H1 (cell line): Measurements from ENCODE around the gene PRCD. TPM values are rescaled to one million over a fixed set of nuclear protein-coding genes. Genes with fewer than 3 reads are reported as not detected.

ENCODE experiments used
- ATF2 ChIP-seq: IDR thresholded peaks from 2 replicates; pipeline ENCODE4 v1.6.1; 2012; ENCODE audit warnings: low read length, inconsistent platforms
- BACH1 ChIP-seq: IDR thresholded peaks from 2 replicates; pipeline ENCODE4 v1.6.1; 2012; ENCODE audit warnings: low read length, improper control_type of control experiment
- CBX8 ChIP-seq: fragments of 300-800, 300-1000 bp; sonication (generic); IDR thresholded peaks from 2 replicates; pipeline ENCODE4 v1.7.1; 2016; ENCODE audit warnings: low read depth, low read length, borderline replicate concordance
- HDAC6 ChIP-seq: IDR thresholded peaks from one replicate; pipeline ENCODE4 v1.7.1; 2012; ENCODE audit warnings: low read depth, mild to moderate bottlenecking, inconsistent platforms, low read length, moderate library complexity
- KDM5A ChIP-seq: fragments of 200-600 bp; IDR thresholded peaks from 2 replicates; pipeline ENCODE4 v1.7.1; 2012; ENCODE audit warnings: mild to moderate bottlenecking, low read length, inconsistent platforms, mixed read lengths
- polyA plus RNA-seq, 7 experiments: library from polyadenylated mRNA; depleted of rRNA in 3 of 7; stranded (reverse) in 5 of 7; unstranded in 2 of 7; fragments of >200 nt in 5 of 7; fragments of 200-250 nt in 2 of 7; gene quantifications; 1 replicate in 5 of 7; 2 replicates in 1 of 7; 4 replicates in 1 of 7; pipeline versions ENCODE4 v1.2.1 to v1.2.3, GENCODE V29; 2011 to 2013; ENCODE audit warnings: missing spikeins in 2 of 7, mixed read lengths in 2 of 7
- total RNA-seq: library from RNA; stranded (reverse); fragmentation: NEBNext Ultra II Directional; extraction: Animal tissue kit (Norgen Biotek cat#: 25700); gene quantifications from 2 replicates; pipeline ENCODE4 v1.2.1, GENCODE V29; 2021

The PRCD gene
- total and polyA plus RNA-seq, 2 of the 8 experiments (the other 6 are each of a cell fraction or from before 2014, with no cell fraction given): 0.77 to 2.1 TPM

GRCh38 chr17:76530095-76530723, 9.6 kb upstream of the PRCD start (continued):
- TF ChIP-seq ATF2 (no peak), HDAC6 (no peak), KDM5A (no peak), CBX8 (no peak), BACH1 (no peak)
